ENCODE measurements around the gene CDX1.

The CDX1 gene

GRCh38 chr5:150166650-150167511, at the start of gene CDX1:
Gene CDX1 (plus strand): TSS chr5:150166778. CDS start chr5:150166877, 99 bp downstream.
- no peak within 1 kb of the TSS for H3K27ac ChIP-seq
- no peak for TF ChIP-seq CTCF (conservative IDR thresholded peaks at IDR 0.05)

- no peak for TF ChIP-seq CTCF (conservative IDR thresholded peaks at IDR 0.05)
- no peak overlapping the region for H3K27ac ChIP-seq
These were observed 48.5 kb upstream of the CDX1 start for GRCh38 chr5:150117945-150118560.

GRCh38 chr5:150118561-150119229, 47.9 kb upstream of the CDX1 start:
- no peak for TF ChIP-seq CTCF (conservative IDR thresholded peaks at IDR 0.05)
- H3K27ac ChIP-seq, result no peak overlapping the region

GRCh38 chr5:150119421-150120061, 47.0 kb upstream of the CDX1 start:
- no peak overlapping the region for H3K27ac ChIP-seq
- no peak for TF ChIP-seq CTCF (conservative IDR thresholded peaks at IDR 0.05)

GRCh38 chr5:150120062-150120441, 46.5 kb upstream of the CDX1 start:
- no peak overlapping the region for H3K27ac ChIP-seq
- TF ChIP-seq CTCF (conservative IDR thresholded peaks at IDR 0.05), result no peak

- H3K27ac ChIP-seq, result no peak overlapping the region
- TF ChIP-seq CTCF (conservative IDR thresholded peaks at IDR 0.05), result no peak
These were observed 45.7 kb upstream of the CDX1 start for GRCh38 chr5:150120617-150121447.
